Measurements from ENCODE around the gene GPC4.
"Not testable (repeated sequence)": the region's sequence is repeated elsewhere in the genome, so short reads cannot be mapped to it uniquely, and the experiment has no call there.

Gene GPC4

DNA sequence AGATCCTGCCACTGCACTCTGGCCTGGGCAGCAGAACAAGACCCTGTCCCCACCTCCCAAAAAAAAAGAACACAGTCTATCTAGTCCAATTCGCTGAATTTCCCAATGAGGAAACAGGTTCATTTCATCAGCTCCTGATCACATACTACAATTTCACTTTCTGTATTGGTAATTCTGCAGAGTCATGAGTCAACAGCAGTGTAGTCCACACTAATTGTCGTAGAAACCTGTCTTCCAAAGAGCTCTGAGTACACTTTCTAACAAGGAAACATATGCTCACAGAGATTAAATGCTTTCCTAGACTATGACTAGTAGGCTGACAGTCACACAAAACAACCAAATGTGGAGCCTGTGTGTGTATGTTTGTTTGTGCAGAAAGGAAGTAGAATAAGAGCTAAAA, 91.9 kb downstream of the GPC4 start:
- Histone ChIP-seq H3K14ac (ENCODE audit: low read length) (no peak overlapping the region), H3K79me1 (ENCODE audit: low read depth, low read length) (no peaks in the 10 kb centered on the region), H2BK15ac (ENCODE audit: low read length) (no peak overlapping the region), H2BK12ac (ENCODE audit: low read length) (no peak overlapping the region), H2BK5ac (ENCODE audit: low read length) (no peak overlapping the region), H3K36me3 (replicated peaks in 1 of 2; ENCODE audit: control insufficient read depth in 2 of 2, insufficient read depth in 2 of 2, low read length in 2 of 2) (peaks cover 0 to 26% of the 10 kb centered on the region in 2 donors), H3K9ac (ENCODE audit: low read depth, low read length, poor library complexity) (no peak overlapping the region), H2BK120ac (ENCODE audit: low read depth, low read length) (no peak overlapping the region), H3K4me2 (ENCODE audit: insufficient read depth, low read length, poor library complexity, severe bottlenecking) (no peak overlapping the region), H3K4ac (ENCODE audit: low read length) (no peak overlapping the region), H4K91ac (ENCODE audit: low read depth, low read length, poor library complexity) (no peak overlapping the region), H4K8ac (ENCODE audit: low read depth, low read length) (no peak overlapping the region), H3K23ac (ENCODE audit: low read depth, low read length, poor library complexity) (no peak overlapping the region), H3K4me1 (ENCODE audit: control insufficient read depth in 2 of 2, insufficient read depth in 1 of 2, low read depth in 1 of 2, low read length in 2 of 2) (peaks cover 0 to 7% of the 10 kb centered on the region in 2 donors), H2AFZ (ENCODE audit: low read length) (no peak overlapping the region), H3K27me3 (ENCODE audit: control insufficient read depth in 3 of 3, insufficient read depth in 3 of 3, low read depth in 1 of 3, low read length in 3 of 3) (no peaks in the 10 kb centered on the region), H3K4me3 (ENCODE audit: low read length in 2 of 2) (no peak overlapping the region), H3K18ac (ENCODE audit: low read length) (no peak overlapping the region), H3K27ac (replicated peaks; ENCODE audit: low read length) (no peak overlapping the region), H2AK5ac (ENCODE audit: low read depth, low read length) (no peak overlapping the region), H3K9me3 (replicated peaks in 1 of 2; ENCODE audit: control insufficient read depth in 2 of 2, insufficient read depth in 1 of 2, low read depth in 1 of 2, low read length in 2 of 2) (no peaks in the 10 kb centered on the region)
- no peak for DNase-seq (ENCODE audit: low spot score)
- WGBS, 2 donors (ENCODE audit: extremely low coverage in 2 of 2, insufficient read length in 2 of 2, insufficient replicate concordance in 1 of 2), result no CpG with 5 or more reads among the region's 2 CpGs

- not testable (repeated sequence) for H3K9ac ChIP-seq (ENCODE audit: low read depth, low read length, poor library complexity); H3K4me3 ChIP-seq (ENCODE audit: low read length in 2 of 2); H2AFZ ChIP-seq (ENCODE audit: low read length); H3K4ac ChIP-seq (ENCODE audit: low read length); H3K14ac ChIP-seq (ENCODE audit: low read length); H3K27ac ChIP-seq (replicated peaks; ENCODE audit: low read length); H2BK12ac ChIP-seq (ENCODE audit: low read length); H3K27me3 ChIP-seq (ENCODE audit: control insufficient read depth in 3 of 3, insufficient read depth in 3 of 3, low read depth in 1 of 3, low read length in 3 of 3); H3K79me1 ChIP-seq (ENCODE audit: low read depth, low read length); H3K4me1 ChIP-seq (ENCODE audit: control insufficient read depth in 2 of 2, insufficient read depth in 1 of 2, low read depth in 1 of 2, low read length in 2 of 2); H4K8ac ChIP-seq (ENCODE audit: low read depth, low read length); H4K91ac ChIP-seq (ENCODE audit: low read depth, low read length, poor library complexity); H2BK5ac ChIP-seq (ENCODE audit: low read length); H3K4me2 ChIP-seq (ENCODE audit: insufficient read depth, low read length, poor library complexity, severe bottlenecking); H3K18ac ChIP-seq (ENCODE audit: low read length); H2AK5ac ChIP-seq (ENCODE audit: low read depth, low read length); H3K9me3 ChIP-seq (replicated peaks in 1 of 2; ENCODE audit: control insufficient read depth in 2 of 2, insufficient read depth in 1 of 2, low read depth in 1 of 2, low read length in 2 of 2); DNase-seq (ENCODE audit: low spot score); H2BK120ac ChIP-seq (ENCODE audit: low read depth, low read length); H3K23ac ChIP-seq (ENCODE audit: low read depth, low read length, poor library complexity); H2BK15ac ChIP-seq (ENCODE audit: low read length)
- no CpG with 5 or more reads among the region's 9 CpGs for WGBS, 2 donors (ENCODE audit: extremely low coverage in 2 of 2, insufficient read length in 2 of 2, insufficient replicate concordance in 1 of 2)
- H3K36me3 ChIP-seq (replicated peaks in 1 of 2; ENCODE audit: control insufficient read depth in 2 of 2, insufficient read depth in 2 of 2, low read length in 2 of 2), result peaks cover 0 to 29% of the 10 kb centered on the region in 2 donors
Observed at GRCh38 chrX:133322269-133322668, 93.0 kb downstream of the GPC4 start.

DNA sequence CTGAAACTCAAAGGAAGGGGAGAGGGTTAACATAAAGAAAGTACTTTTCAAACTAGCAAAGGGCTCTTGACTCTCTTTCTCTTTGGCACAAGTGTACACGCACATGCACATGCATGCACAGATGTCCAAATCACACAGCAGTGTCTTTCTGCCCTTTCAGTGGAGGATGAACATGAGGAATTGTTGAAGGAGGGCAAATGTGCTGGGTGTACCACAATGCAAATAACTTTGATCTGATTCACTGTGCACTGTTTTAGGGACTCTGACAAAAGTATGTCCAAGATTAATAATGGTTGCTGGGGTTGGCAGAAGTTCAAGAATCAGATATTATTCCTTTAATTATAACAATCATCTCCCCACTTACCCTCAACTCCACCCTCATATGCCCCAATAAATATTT, 93.8 kb downstream of the GPC4 start:
- no peak overlapping the region for H3K18ac ChIP-seq (ENCODE audit: low read length)
- H3K23ac ChIP-seq (ENCODE audit: low read depth, low read length, poor library complexity), result no peak overlapping the region
- DNase-seq (ENCODE audit: low spot score), result no peak
- H3K27me3 ChIP-seq (ENCODE audit: control insufficient read depth in 3 of 3, insufficient read depth in 3 of 3, low read depth in 1 of 3, low read length in 3 of 3), result no peaks in the 10 kb centered on the region
- WGBS, 2 donors (ENCODE audit: extremely low coverage in 2 of 2, insufficient read length in 2 of 2, insufficient replicate concordance in 1 of 2), result no CpG with 5 or more reads among the region's 1 CpG
- H3K4me1 ChIP-seq (ENCODE audit: control insufficient read depth in 2 of 2, insufficient read depth in 1 of 2, low read depth in 1 of 2, low read length in 2 of 2), result peaks cover 0 to 7% of the 10 kb centered on the region in 2 donors
- no peaks in the 10 kb centered on the region for H3K9me3 ChIP-seq (replicated peaks in 1 of 2; ENCODE audit: control insufficient read depth in 2 of 2, insufficient read depth in 1 of 2, low read depth in 1 of 2, low read length in 2 of 2)
- no peak overlapping the region for H3K14ac ChIP-seq (ENCODE audit: low read length)
- H3K27ac ChIP-seq (replicated peaks; ENCODE audit: low read length), result no peak overlapping the region
- no peak overlapping the region for H3K4ac ChIP-seq (ENCODE audit: low read length)
- no peaks in the 10 kb centered on the region for H3K79me1 ChIP-seq (ENCODE audit: low read depth, low read length)
- H3K9ac ChIP-seq (ENCODE audit: low read depth, low read length, poor library complexity), result no peak overlapping the region
- H2BK5ac ChIP-seq (ENCODE audit: low read length), result no peak overlapping the region
- H3K36me3 ChIP-seq (replicated peaks in 1 of 2; ENCODE audit: control insufficient read depth in 2 of 2, insufficient read depth in 2 of 2, low read length in 2 of 2), result peaks cover 0 to 32% of the 10 kb centered on the region in 2 donors
- H2AFZ ChIP-seq (ENCODE audit: low read length), result no peak overlapping the region
- H3K4me3 ChIP-seq (ENCODE audit: low read length in 2 of 2), result no peak overlapping the region
- H2AK5ac ChIP-seq (ENCODE audit: low read depth, low read length), result no peak overlapping the region
- no peak overlapping the region for H4K91ac ChIP-seq (ENCODE audit: low read depth, low read length, poor library complexity)
- no peak overlapping the region for H2BK15ac ChIP-seq (ENCODE audit: low read length)
- no peak overlapping the region for H3K4me2 ChIP-seq (ENCODE audit: insufficient read depth, low read length, poor library complexity, severe bottlenecking)
- no peak overlapping the region for H4K8ac ChIP-seq (ENCODE audit: low read depth, low read length)
- no peak overlapping the region for H2BK120ac ChIP-seq (ENCODE audit: low read depth, low read length)
- no peak overlapping the region for H2BK12ac ChIP-seq (ENCODE audit: low read length)

DNA sequence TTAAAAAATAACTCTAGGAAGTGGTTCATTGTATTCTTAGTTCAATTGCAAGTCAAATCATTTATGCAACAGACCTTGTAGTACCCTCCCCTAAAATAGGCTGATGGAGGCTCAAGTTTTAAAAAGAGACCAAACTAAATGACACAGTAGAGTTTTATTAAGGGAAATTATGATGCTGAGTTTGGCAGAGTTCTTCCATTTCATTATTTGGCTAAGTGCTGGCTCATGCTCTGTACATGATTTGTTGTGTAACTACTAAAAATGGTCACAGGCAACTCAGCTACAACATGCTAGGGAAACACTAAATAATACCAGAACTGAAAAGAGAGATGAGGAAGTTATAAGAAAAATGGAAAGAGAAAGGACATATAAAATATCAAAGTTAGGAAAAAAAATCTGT, 101.0 kb downstream of the GPC4 start:
- peaks cover 0 to 2% (median 0%) of the 10 kb centered on the region in 3 experiments for H3K27me3 ChIP-seq (ENCODE audit: control insufficient read depth in 3 of 3, insufficient read depth in 3 of 3, low read depth in 1 of 3, low read length in 3 of 3)
- H3K14ac ChIP-seq (ENCODE audit: low read length), result no peak overlapping the region
- no peak overlapping the region for H2BK120ac ChIP-seq (ENCODE audit: low read depth, low read length)
- H3K79me1 ChIP-seq (ENCODE audit: low read depth, low read length), result no peaks in the 10 kb centered on the region
- H2AFZ ChIP-seq (ENCODE audit: low read length), result no peak overlapping the region
- no peak overlapping the region for H3K23ac ChIP-seq (ENCODE audit: low read depth, low read length, poor library complexity)
- H2BK12ac ChIP-seq (ENCODE audit: low read length), result no peak overlapping the region
- H4K91ac ChIP-seq (ENCODE audit: low read depth, low read length, poor library complexity), result no peak overlapping the region
- H3K4ac ChIP-seq (ENCODE audit: low read length), result no peak overlapping the region
- H3K4me2 ChIP-seq (ENCODE audit: insufficient read depth, low read length, poor library complexity, severe bottlenecking), result no peak overlapping the region
- no peak overlapping the region for H3K9ac ChIP-seq (ENCODE audit: low read depth, low read length, poor library complexity)
- peaks cover 11 to 12% of the 10 kb centered on the region in 2 donors for H3K4me1 ChIP-seq (ENCODE audit: control insufficient read depth in 2 of 2, insufficient read depth in 1 of 2, low read depth in 1 of 2, low read length in 2 of 2)
- no peak overlapping the region for H3K27ac ChIP-seq (replicated peaks; ENCODE audit: low read length)
- no peak for DNase-seq (ENCODE audit: low spot score)
- H3K9me3 ChIP-seq (replicated peaks in 1 of 2; ENCODE audit: control insufficient read depth in 2 of 2, insufficient read depth in 1 of 2, low read depth in 1 of 2, low read length in 2 of 2), result no peaks in the 10 kb centered on the region
- no peak overlapping the region for H2AK5ac ChIP-seq (ENCODE audit: low read depth, low read length)
- H2BK5ac ChIP-seq (ENCODE audit: low read length), result no peak overlapping the region
- H3K36me3 ChIP-seq (replicated peaks in 1 of 2; ENCODE audit: control insufficient read depth in 2 of 2, insufficient read depth in 2 of 2, low read length in 2 of 2), result peaks cover 0 to 29% of the 10 kb centered on the region in 2 donors
- no peak overlapping the region for H2BK15ac ChIP-seq (ENCODE audit: low read length)
- H4K8ac ChIP-seq (ENCODE audit: low read depth, low read length), result no peak overlapping the region
- no peak overlapping the region for H3K4me3 ChIP-seq (ENCODE audit: low read length in 2 of 2)
- H3K18ac ChIP-seq (ENCODE audit: low read length), result no peak overlapping the region
